HepG2 (cell line): Measurements from ENCODE around the gene FDPS. TPM values are rescaled to one million over a fixed set of nuclear protein-coding genes. Genes with fewer than 3 reads are reported as not detected.

Experiments
- ADNP ChIP-seq: sonication (generic); formaldehyde crosslinking; IDR thresholded peaks from 2 replicates; pipeline ENCODE4 v1.4.0; 2020; ENCODE audit warnings: missing genetic modification reagents
- CHD4 ChIP-seq: fragments of 200-600 bp; sonication (generic); IDR thresholded peaks from 2 replicates; pipeline ENCODE4 v1.7.0; 2017; ENCODE audit warnings: mild to moderate bottlenecking, low read length, borderline replicate concordance
- EHMT2 ChIP-seq: fragments of 200-600 bp; sonication (generic); IDR thresholded peaks from 2 replicates; pipeline ENCODE4 v1.7.0; 2017; ENCODE audit warnings: antibody characterized with exemption, low read depth, low read length, borderline replicate concordance
- GABPA ChIP-seq, 2 experiments: IDR thresholded peaks; 2 replicates each; pipeline ENCODE4 v1.6.1; 2011 to 2016; ENCODE audit warnings: low read depth in 2 of 2, low read length in 1 of 2, missing biosample characterization in 1 of 2, missing genetic modification characterization in 1 of 2
- HDAC1 ChIP-seq: sonication (generic); formaldehyde crosslinking; IDR thresholded peaks from 2 replicates; pipeline ENCODE4 v1.5.1; 2020; ENCODE audit warnings: mild to moderate bottlenecking, missing genetic modification reagents
- HDAC6 ChIP-seq: fragments of 200-600 bp; sonication (generic); IDR thresholded peaks from 2 replicates; pipeline ENCODE4 v1.7.0; 2017; ENCODE audit warnings: mild to moderate bottlenecking, antibody characterized with exemption, low read length, low read depth
- HMGA1 ChIP-seq: sonication (generic); formaldehyde crosslinking; conservative IDR thresholded peaks from 2 replicates; pipeline ENCODE4 v1.4.0; 2020; ENCODE audit warnings: missing genetic modification reagents
- HOMEZ ChIP-seq: IDR thresholded peaks from 2 replicates; pipeline ENCODE4 v1.6.1; 2016; ENCODE audit warnings: low read depth
- HOXA7 ChIP-seq: sonication (generic); formaldehyde crosslinking; IDR thresholded peaks from 2 replicates; pipeline ENCODE4 v1.8.1; 2022; ENCODE audit warnings: mild to moderate bottlenecking, missing genetic modification reagents, moderate library complexity
- IKZF1 ChIP-seq: fragments of 450-650 bp; IDR thresholded peaks from 2 replicates; pipeline ENCODE4 v1.7.1; 2016
- KDM3A ChIP-seq: IDR thresholded peaks from 2 replicates; pipeline ENCODE4 v1.6.1; 2018; ENCODE audit warnings: low read depth, missing compliant biosample characterization
- KDM6A ChIP-seq: IDR thresholded peaks from 2 replicates; pipeline ENCODE4 v1.6.1; 2016; ENCODE audit warnings: low read depth
- MAFF ChIP-seq: IDR thresholded peaks from 2 replicates; pipeline ENCODE4 v1.6.1; 2011; ENCODE audit warnings: low read depth, low read length, improper control_type of control experiment
- NR2C2 ChIP-seq: sonication (generic); formaldehyde crosslinking; IDR thresholded peaks from 2 replicates; pipeline ENCODE4 v1.4.0; 2020; ENCODE audit warnings: missing genetic modification reagents, mild to moderate bottlenecking, moderate library complexity, borderline replicate concordance
- PBX3 ChIP-seq: sonication (generic); formaldehyde crosslinking; IDR thresholded peaks from 2 replicates; pipeline ENCODE4 v1.8.1; 2023; ENCODE audit warnings: missing genetic modification reagents, inconsistent platforms, borderline replicate concordance
- PHB2 ChIP-seq: fragments of 450-650 bp; IDR thresholded peaks from 2 replicates; pipeline ENCODE4 v1.6.1; 2018; ENCODE audit not compliant: partially characterized antibody
- SOX6 ChIP-seq, 2 experiments: fragments of 450-650 bp in 1 of 2; sonication (generic) in 1 of 2; formaldehyde crosslinking in 1 of 2; IDR thresholded peaks; 2 replicates each; pipeline versions ENCODE4 v1.4.0 to v1.6.1; 2017 to 2020; ENCODE audit warnings: antibody characterized with exemption in 1 of 2, mild to moderate bottlenecking in 1 of 2, missing genetic modification reagents in 1 of 2
- TEAD3 ChIP-seq: optimal IDR thresholded peaks from 2 replicates; pipeline ENCODE3; 2016; ENCODE audit warnings: borderline replicate concordance
- USF2 ChIP-seq, 2 experiments: sonication (generic) in 1 of 2; formaldehyde crosslinking in 1 of 2; IDR thresholded peaks; 2 replicates each; pipeline versions ENCODE4 v1.5.1 to v1.6.1; 2011 to 2020; ENCODE audit warnings: borderline replicate concordance in 1 of 2, low read depth in 1 of 2, low read length in 1 of 2, mild to moderate bottlenecking in 1 of 2, missing genetic modification reagents in 1 of 2, moderate library complexity in 1 of 2
- ZKSCAN1 ChIP-seq: fragments of 150-350 bp; IDR thresholded peaks from 2 replicates; pipeline ENCODE4 v1.6.1; 2014; ENCODE audit warnings: low read length
- ZNF20 ChIP-seq: sonication (generic); formaldehyde crosslinking; IDR thresholded peaks from 2 replicates; pipeline ENCODE4 v1.4.0; 2020; ENCODE audit warnings: mild to moderate bottlenecking, moderate library complexity, missing genetic modification reagents
- ZNF331 ChIP-seq: sonication (generic); formaldehyde crosslinking; IDR thresholded peaks from 2 replicates; pipeline ENCODE4 v1.4.0; 2020; ENCODE audit warnings: missing genetic modification reagents
- ZNF383 ChIP-seq: sonication (generic); formaldehyde crosslinking; IDR thresholded peaks from 2 replicates; pipeline ENCODE4 v1.4.0; 2020; ENCODE audit warnings: missing genetic modification reagents, mild to moderate bottlenecking, borderline replicate concordance
- ZNF720 ChIP-seq: sonication (generic); formaldehyde crosslinking; IDR thresholded peaks from 2 replicates; pipeline ENCODE4 v1.4.0; 2020; ENCODE audit warnings: missing genetic modification reagents
- polyA plus RNA-seq, 8 experiments: library from polyadenylated mRNA; depleted of rRNA in 3 of 8; stranded (reverse) in 7 of 8; unstranded in 1 of 8; fragments of >200 nt; fragmentation: Illumina TruSeq in 4 of 8; extraction: Trizol in 4 of 8; gene quantifications; 2 replicates each; pipeline versions ENCODE4 v1.2.1 to v1.2.3, GENCODE V29; 2011 to 2016; ENCODE audit warnings: low read depth in 4 of 8, missing spikeins in 1 of 8, mixed read lengths in 1 of 8; ENCODE audit not compliant: insufficient read depth in 1 of 8
- total RNA-seq, 5 experiments: library from RNA; depleted of rRNA; stranded (reverse); fragments of >200 nt; fragmentation: Illumina TruSeq; extraction: Trizol; gene quantifications; 2 replicates each; pipeline ENCODE4 v1.2.3, GENCODE V29; 2016; ENCODE audit warnings: low read depth in 1 of 5

The FDPS gene
- total and polyA plus RNA-seq, 2 of the 13 experiments (the other 11 are each of a cell fraction or from before 2014, with no cell fraction given), result 264 to 519 TPM

- TF ChIP-seq PBX3 (CRISPR knock-in tag) (no peak), HOXA7 (no peak), GABPA (IDR thresholded peaks at IDR 0.05; ENCODE audit: low read depth, low read length) (no peak), GABPA (CRISPR knock-in tag; IDR thresholded peaks at IDR 0.05; ENCODE audit: low read depth) (peak; percentile 29; the same call in 1 of the 2 replicates), ZNF20 (CRISPR knock-in tag) (no peak), CHD4 (no peak), HMGA1 (CRISPR knock-in tag) (no peak), PHB2 (no peak), EHMT2 (no peak; the same call in 1 of the 2 replicates), KDM6A (CRISPR knock-in tag) (peak; percentile 78), USF2 (IDR thresholded peaks at IDR 0.05; ENCODE audit: low read depth, low read length) (no peak), USF2 (CRISPR knock-in tag; IDR thresholded peaks at IDR 0.05; ENCODE audit: borderline replicate concordance) (no peak), ZNF331 (CRISPR knock-in tag) (peak; percentile 99), TEAD3 (CRISPR knock-in tag) (peak; percentile 77), NR2C2 (CRISPR knock-in tag) (peak; percentile 51; the same call in 1 of the 2 replicates), HDAC1 (CRISPR knock-in tag) (peak; percentile 93), ZNF720 (no peak), SOX6 (IDR thresholded peaks at IDR 0.05) (no peak), SOX6 (CRISPR knock-in tag; IDR thresholded peaks at IDR 0.05) (peak; percentile 80), HOMEZ (CRISPR knock-in tag) (peak; percentile 56; the same call in 1 of the 2 replicates), IKZF1 (no peak), MAFF (no peak), ADNP (CRISPR knock-in tag) (no peak), KDM3A (peak; percentile 89; the same call in 1 of the 2 replicates), ZNF383 (CRISPR knock-in tag) (no peak), ZKSCAN1 (no peak), HDAC6 (no peak)
Observed at GRCh38 chr1:155300553-155301329, 7.9 kb upstream of the FDPS start (continued).
